ENCODE data around the gene FAM168B. TPM values are rescaled to one million over a fixed set of nuclear protein-coding genes. Genes with fewer than 3 reads are reported as not detected.
"Not testable (repeated sequence)": the region's sequence is repeated elsewhere in the genome, so short reads cannot be mapped to it uniquely, and the experiment has no call there.

Gene FAM168B
- total RNA-seq, 5 donors from 2014 or later (not counting 1 experiment from before 2014, with no cell fraction given): 61.7 to 84.0 (median 73.3) TPM

- Histone ChIP-seq H3K9me3 (no peaks in the 10 kb centered on the region), H3K27me3 (replicated peaks in 1 of 2; ENCODE audit: control insufficient read depth in 2 of 2, extremely low read depth in 1 of 2, insufficient read depth in 2 of 2, low read length in 1 of 2) (no peaks in the 10 kb centered on the region), H3K4me1 (ENCODE audit: control insufficient read depth in 1 of 2, extremely low read depth in 1 of 2, insufficient read depth in 2 of 2, low read length in 2 of 2) (peaks cover 3 to 30% of the 10 kb centered on the region in 2 experiments), H3K27ac (ENCODE audit: low read length) (peak overlapping the region; percentile 55), H3K36me3 (ENCODE audit: control insufficient read depth in 2 of 2, extremely low read depth in 1 of 2, insufficient read depth in 1 of 2, low read length in 1 of 2) (peaks cover 0 to 15% of the 10 kb centered on the region in 2 donors), H3K4me3 (ENCODE audit: control insufficient read depth in 1 of 2, extremely low read depth in 1 of 2, low read length in 1 of 2) (peak overlapping the region; percentile 63 to 85)
- no peaks in the 10 kb centered on the region for H3K27me3 Mint-ChIP-seq
- DNase-seq: peak in 2 of 35 experiments; percentile 6 to 9
- peak in 1 of 4 experiments; percentile 3 for ATAC-seq (replicated peaks in 1 of 4)
- POLR2A ChIA-PET: interaction anchor here (0.7 to 1.6 kb wide), 3 partner anchors 12 to 39 kb away, joined by 3 to 14 read pairs (median 4); partner anchors contain the start of gene PLEKHB2 (in 1 of the 2)
- H3K4me1 Mint-ChIP-seq: peaks cover 27 to 47% (median 30%) of the 10 kb centered on the region in 3 donors
- CTCF ChIA-PET: interaction anchor here (0.7 to 2.3 kb wide), 4 partner anchors 10 to 1190 kb away, joined by 3 to 16 read pairs (median 4); partner anchors contain the start of gene PLEKHB2 (in 1 of the 2)
- H3K9me3 Mint-ChIP-seq: no peaks in the 10 kb centered on the region
- H3K36me3 Mint-ChIP-seq: peaks cover 11% of the 10 kb centered on the region
- peak overlapping the region; percentile 69 to 79 for H3K27ac Mint-ChIP-seq
- H3K4me3 Mint-ChIP-seq: peak overlapping the region; percentile 79 to 92 (median 80)
- WGBS (ENCODE audit: insufficient coverage): 3% methylated on average over 22 of the region's 26 CpGs
Observed at GRCh38 chr2:131092458-131093005, 728 bp downstream of the FAM168B start.

GRCh38 chr2:131085646-131086045 lies 7.6 kb downstream of the FAM168B start:
- WGBS (ENCODE audit: insufficient coverage): no CpG with 5 or more reads among the region's 2 CpGs
- Histone ChIP-seq H3K27me3 (replicated peaks in 1 of 2; ENCODE audit: control insufficient read depth in 2 of 2, extremely low read depth in 1 of 2, insufficient read depth in 2 of 2, low read length in 1 of 2) (no peaks in the 10 kb centered on the region), H3K4me1 (ENCODE audit: control insufficient read depth in 1 of 2, extremely low read depth in 1 of 2, insufficient read depth in 2 of 2, low read length in 2 of 2) (peaks cover 0 to 3% of the 10 kb centered on the region in 2 experiments), H3K9me3 (no peaks in the 10 kb centered on the region), H3K36me3 (ENCODE audit: control insufficient read depth in 2 of 2, extremely low read depth in 1 of 2, insufficient read depth in 1 of 2, low read length in 1 of 2) (peaks cover 4 to 54% of the 10 kb centered on the region in 2 donors), H3K4me3 (ENCODE audit: control insufficient read depth in 1 of 2, extremely low read depth in 1 of 2, low read length in 1 of 2) (no peak overlapping the region), H3K27ac (ENCODE audit: low read length) (no peak overlapping the region)
- POLR2A ChIA-PET: interaction anchor here (0.9 kb wide), 2 partner anchors 20 to 59 kb away, joined by 3 to 10 read pairs; no protein-coding TSS in a partner anchor
- no peaks in the 10 kb centered on the region for H3K27me3 Mint-ChIP-seq
- H3K27ac Mint-ChIP-seq: no peak overlapping the region
- H3K9me3 Mint-ChIP-seq: no peaks in the 10 kb centered on the region
- DNase-seq (no peak), ATAC-seq (replicated peaks in 1 of 4) (no peak)
- peaks cover 41% of the 10 kb centered on the region for H3K36me3 Mint-ChIP-seq
- H3K4me3 Mint-ChIP-seq: no peak overlapping the region
- peaks cover 58 to 68% (median 64%) of the 10 kb centered on the region in 3 donors for H3K4me1 Mint-ChIP-seq
- CTCF ChIA-PET: no interaction called here

GRCh38 chr2:131081190-131081589 lies 12.1 kb downstream of the FAM168B start:
- no peak overlapping the region for H3K27ac ChIP-seq (ENCODE audit: low read length)
- peaks cover 53% of the 10 kb centered on the region for H3K36me3 Mint-ChIP-seq
- ChIA-PET POLR2A (interaction anchor here in 1 of 2 donors (1.4 kb wide), 1 partner anchor 9 kb away, joined by 3 read pairs; no protein-coding TSS in a partner anchor), CTCF (no interaction called here)
- no peak overlapping the region for H3K27ac Mint-ChIP-seq
- H3K4me3 ChIP-seq (ENCODE audit: control insufficient read depth in 1 of 2, extremely low read depth in 1 of 2, low read length in 1 of 2): no peak overlapping the region
- H3K9me3 ChIP-seq: no peaks in the 10 kb centered on the region
- no peak for ATAC-seq (replicated peaks in 1 of 4)
- H3K27me3 ChIP-seq (replicated peaks in 1 of 2; ENCODE audit: control insufficient read depth in 2 of 2, extremely low read depth in 1 of 2, insufficient read depth in 2 of 2, low read length in 1 of 2): no peaks in the 10 kb centered on the region
- peaks cover 16 to 61% of the 10 kb centered on the region in 2 donors for H3K36me3 ChIP-seq (ENCODE audit: control insufficient read depth in 2 of 2, extremely low read depth in 1 of 2, insufficient read depth in 1 of 2, low read length in 1 of 2)
- H3K27me3 Mint-ChIP-seq: no peaks in the 10 kb centered on the region
- no peak overlapping the region for H3K4me3 Mint-ChIP-seq
- H3K4me1 Mint-ChIP-seq: peaks cover 60 to 69% (median 61%) of the 10 kb centered on the region in 3 donors
- WGBS (ENCODE audit: insufficient coverage): 97% methylated on average over 4 of the region's 4 CpGs
- no peaks in the 10 kb centered on the region for H3K9me3 Mint-ChIP-seq
- DNase-seq: no peak
- peaks cover 0 to 11% of the 10 kb centered on the region in 2 experiments for H3K4me1 ChIP-seq (ENCODE audit: control insufficient read depth in 1 of 2, extremely low read depth in 1 of 2, insufficient read depth in 2 of 2, low read length in 2 of 2)

GRCh38 chr2:131079931-131080330 lies 13.3 kb downstream of the FAM168B start:
- WGBS (ENCODE audit: insufficient coverage): 100% methylated on average over 5 of the region's 6 CpGs
- H3K4me1 ChIP-seq (ENCODE audit: control insufficient read depth in 1 of 2, extremely low read depth in 1 of 2, insufficient read depth in 2 of 2, low read length in 2 of 2): peaks cover 0 to 15% of the 10 kb centered on the region in 2 experiments
- DNase-seq; H3K4me3 ChIP-seq (ENCODE audit: control insufficient read depth in 1 of 2, extremely low read depth in 1 of 2, low read length in 1 of 2); ATAC-seq (replicated peaks in 1 of 4); H3K9me3 ChIP-seq; H3K27me3 ChIP-seq (replicated peaks in 1 of 2; ENCODE audit: control insufficient read depth in 2 of 2, extremely low read depth in 1 of 2, insufficient read depth in 2 of 2, low read length in 1 of 2); CTCF ChIA-PET; H3K4me3 Mint-ChIP-seq; H3K27ac Mint-ChIP-seq; H3K27ac ChIP-seq (ENCODE audit: low read length); H3K27me3 Mint-ChIP-seq; H3K9me3 Mint-ChIP-seq: not testable (repeated sequence)
- POLR2A ChIA-PET: interaction anchor here (0.6 to 1.4 kb wide), 2 partner anchors 8 to 900 kb away, joined by 3 to 7 read pairs; no protein-coding TSS in a partner anchor
- peaks cover 49% of the 10 kb centered on the region for H3K36me3 Mint-ChIP-seq
- peaks cover 25 to 57% of the 10 kb centered on the region in 2 donors for H3K36me3 ChIP-seq (ENCODE audit: control insufficient read depth in 2 of 2, extremely low read depth in 1 of 2, insufficient read depth in 1 of 2, low read length in 1 of 2)
- peaks cover 55 to 63% (median 58%) of the 10 kb centered on the region in 3 donors for H3K4me1 Mint-ChIP-seq

- 100% methylated on average over 1 of the region's 3 CpGs for WGBS (ENCODE audit: insufficient coverage)
- peaks cover 0 to 18% of the 10 kb centered on the region in 2 experiments for H3K4me1 ChIP-seq (ENCODE audit: control insufficient read depth in 1 of 2, extremely low read depth in 1 of 2, insufficient read depth in 2 of 2, low read length in 2 of 2)
- DNase-seq (no peak), ATAC-seq (replicated peaks in 1 of 4) (no peak)
- H3K27ac ChIP-seq (ENCODE audit: low read length): no peak overlapping the region
- POLR2A ChIA-PET: interaction anchor here in 1 of 2 donors (0.5 kb wide), 1 partner anchor 9 kb away, joined by 3 read pairs; no protein-coding TSS in a partner anchor
- H3K27me3 Mint-ChIP-seq: no peaks in the 10 kb centered on the region
- H3K36me3 Mint-ChIP-seq: peaks cover 62% of the 10 kb centered on the region
- CTCF ChIA-PET: no interaction called here
- H3K4me3 Mint-ChIP-seq: no peak overlapping the region
- H3K36me3 ChIP-seq (ENCODE audit: control insufficient read depth in 2 of 2, extremely low read depth in 1 of 2, insufficient read depth in 1 of 2, low read length in 1 of 2): peaks cover 31 to 70% of the 10 kb centered on the region in 2 donors
- H3K4me3 ChIP-seq (ENCODE audit: control insufficient read depth in 1 of 2, extremely low read depth in 1 of 2, low read length in 1 of 2): no peak overlapping the region
- no peaks in the 10 kb centered on the region for H3K9me3 ChIP-seq
- no peak overlapping the region for H3K27ac Mint-ChIP-seq
- no peaks in the 10 kb centered on the region for H3K9me3 Mint-ChIP-seq
- no peaks in the 10 kb centered on the region for H3K27me3 ChIP-seq (replicated peaks in 1 of 2; ENCODE audit: control insufficient read depth in 2 of 2, extremely low read depth in 1 of 2, insufficient read depth in 2 of 2, low read length in 1 of 2)
- peaks cover 59 to 70% (median 69%) of the 10 kb centered on the region in 3 donors for H3K4me1 Mint-ChIP-seq
Observed at GRCh38 chr2:131077966-131078365, 15.3 kb downstream of the FAM168B start.

- 95% methylated on average over 6 of the region's 11 CpGs for WGBS (ENCODE audit: insufficient coverage)
- no peak overlapping the region for H3K4me3 ChIP-seq (ENCODE audit: control insufficient read depth in 1 of 2, extremely low read depth in 1 of 2, low read length in 1 of 2)
- no peak overlapping the region for H3K4me3 Mint-ChIP-seq
- H3K36me3 ChIP-seq (ENCODE audit: control insufficient read depth in 2 of 2, extremely low read depth in 1 of 2, insufficient read depth in 1 of 2, low read length in 1 of 2): peaks cover 31 to 73% of the 10 kb centered on the region in 2 donors
- ATAC-seq (replicated peaks in 1 of 4): no peak
- DNase-seq: no peak
- CTCF ChIA-PET: no interaction called here
- H3K27ac ChIP-seq (ENCODE audit: low read length): no peak overlapping the region
- no peaks in the 10 kb centered on the region for H3K27me3 Mint-ChIP-seq
- no peaks in the 10 kb centered on the region for H3K9me3 ChIP-seq
- H3K27me3 ChIP-seq (replicated peaks in 1 of 2; ENCODE audit: control insufficient read depth in 2 of 2, extremely low read depth in 1 of 2, insufficient read depth in 2 of 2, low read length in 1 of 2): no peaks in the 10 kb centered on the region
- H3K36me3 Mint-ChIP-seq: peaks cover 62% of the 10 kb centered on the region
- POLR2A ChIA-PET: no interaction called here
- H3K27ac Mint-ChIP-seq: no peak overlapping the region
- no peaks in the 10 kb centered on the region for H3K9me3 Mint-ChIP-seq
- H3K4me1 ChIP-seq (ENCODE audit: control insufficient read depth in 1 of 2, extremely low read depth in 1 of 2, insufficient read depth in 2 of 2, low read length in 2 of 2): peaks cover 0 to 18% of the 10 kb centered on the region in 2 experiments
- peaks cover 59 to 67% (median 66%) of the 10 kb centered on the region in 3 donors for H3K4me1 Mint-ChIP-seq
Observed at GRCh38 chr2:131077182-131077846, 15.9 kb downstream of the FAM168B start.
